GM21381 (cell line): ENCODE data around the gene TMPRSS2.

Source experiments
- ATAC-seq: cut with Tn5 transposase; IDR thresholded peaks from one replicate; pipeline ENCODE4 v1.9.1; 2021; ENCODE audit warnings: mild to moderate bottlenecking, moderate library complexity; ENCODE audit not compliant: unreplicated experiment

TMPRSS2 gene

DNA sequence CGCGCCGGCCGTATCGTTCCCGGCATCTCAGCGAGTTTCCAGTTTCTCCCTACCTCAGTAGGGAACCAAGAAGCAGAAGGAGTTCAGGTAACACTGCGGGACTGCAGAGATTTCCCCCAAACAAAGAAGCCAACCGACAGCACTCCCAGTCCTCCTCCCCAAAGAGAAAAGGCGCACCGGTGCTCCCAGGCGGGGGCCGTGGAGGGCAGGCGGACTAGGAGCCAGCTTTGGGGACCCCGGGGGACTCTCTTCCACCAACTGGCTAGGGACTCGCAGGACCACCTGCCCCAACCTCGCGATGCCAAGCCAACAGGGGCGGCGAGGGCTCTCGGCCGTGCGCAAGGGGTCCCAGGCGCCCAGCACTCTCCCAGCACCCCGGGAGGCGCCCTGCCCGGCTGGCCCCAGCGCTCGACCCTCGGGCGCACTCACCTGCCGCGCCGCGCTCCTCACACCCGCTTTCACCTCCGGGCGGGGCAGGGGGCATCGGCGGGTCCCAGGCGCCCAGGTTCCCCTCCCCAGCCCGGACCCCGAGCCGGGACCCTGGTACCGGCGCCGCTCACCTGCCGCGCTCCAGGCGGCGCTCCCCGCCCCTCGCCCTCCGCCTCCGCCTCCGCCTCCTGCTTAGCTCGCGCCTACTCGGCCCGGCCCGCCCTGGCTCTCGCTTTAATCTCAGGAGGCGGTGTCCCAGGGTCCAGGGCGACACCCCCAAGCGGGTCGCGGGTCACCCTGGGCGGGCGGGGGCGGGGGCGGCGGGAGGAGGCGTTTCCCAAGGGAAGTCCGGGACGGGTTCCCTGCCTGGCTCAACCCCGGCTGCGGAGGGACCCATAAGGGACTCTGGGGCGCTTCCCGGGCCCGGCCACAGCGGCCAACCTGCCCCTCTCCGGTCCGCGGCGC is at the start of gene TMPRSS2:
Gene TMPRSS2, minus strand, starts transcription at position 638 of the 894 bp plus-strand sequence. CDS start 10,025 bp downstream, outside the sequence.
- ATAC-seq, result no peak

DNA sequence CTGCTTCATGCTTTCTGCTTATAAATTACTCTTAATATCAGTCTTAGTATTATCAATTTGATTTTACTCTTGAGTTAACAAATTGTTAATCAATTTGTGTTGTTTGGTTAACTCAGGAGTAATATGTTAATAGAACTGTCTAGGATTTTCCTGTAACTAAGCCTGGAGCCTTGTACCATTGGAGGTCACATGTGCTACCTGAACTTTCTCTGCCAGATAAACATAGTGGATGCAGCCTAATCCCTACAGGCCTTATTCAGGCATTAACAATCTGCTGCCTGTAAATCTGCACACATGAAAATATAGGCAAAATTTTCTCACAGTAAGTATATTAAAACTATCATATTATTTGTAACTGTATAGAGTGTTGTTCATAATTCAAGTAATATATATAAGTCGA is 47.1 kb upstream of the TMPRSS2 start:
- no peak for ATAC-seq

GRCh38 chr21:41552254-41552653 is 44.3 kb upstream of the TMPRSS2 start:
- no peak for ATAC-seq

DNA sequence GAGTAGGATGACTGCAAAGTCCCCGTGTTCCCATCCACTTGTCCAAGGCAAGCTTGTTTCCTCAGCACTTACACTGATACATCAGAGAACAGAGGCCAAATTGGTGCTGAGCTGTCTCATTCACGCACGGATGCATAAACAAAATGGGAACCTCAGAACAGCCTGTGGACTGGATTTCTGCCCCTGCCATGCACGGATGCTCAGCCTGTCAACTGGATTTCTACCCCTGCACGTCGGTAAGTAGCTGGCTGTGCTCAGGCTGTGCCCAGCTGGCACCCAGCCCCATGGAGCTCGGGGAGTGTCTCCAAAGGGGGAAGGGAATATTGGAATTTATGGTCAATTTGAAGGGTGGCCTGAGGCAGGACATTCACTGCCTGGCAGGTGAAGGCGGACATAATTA is 40.8 kb upstream of the TMPRSS2 start:
- ATAC-seq, result no peak

DNA sequence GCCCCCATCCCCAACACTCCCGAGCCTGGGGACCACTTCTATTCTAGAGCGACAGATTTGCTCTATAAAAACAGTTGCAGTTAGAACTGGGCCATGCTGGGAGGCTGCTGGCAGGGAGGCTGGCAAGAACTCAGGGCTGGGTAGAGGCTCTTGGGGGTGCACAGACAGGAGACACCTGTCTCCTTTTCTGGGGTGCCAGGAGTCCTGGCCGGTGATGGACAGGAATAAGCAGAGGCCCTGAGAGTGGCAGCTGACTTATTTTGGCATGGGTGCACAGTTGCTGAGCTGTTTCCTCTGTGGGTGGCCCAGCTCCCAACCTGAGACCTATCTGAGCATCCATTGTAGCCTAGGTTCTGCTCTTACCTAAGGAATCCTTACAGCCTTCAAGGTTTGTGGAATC is 39.2 kb upstream of the TMPRSS2 start:
- no peak for ATAC-seq

DNA sequence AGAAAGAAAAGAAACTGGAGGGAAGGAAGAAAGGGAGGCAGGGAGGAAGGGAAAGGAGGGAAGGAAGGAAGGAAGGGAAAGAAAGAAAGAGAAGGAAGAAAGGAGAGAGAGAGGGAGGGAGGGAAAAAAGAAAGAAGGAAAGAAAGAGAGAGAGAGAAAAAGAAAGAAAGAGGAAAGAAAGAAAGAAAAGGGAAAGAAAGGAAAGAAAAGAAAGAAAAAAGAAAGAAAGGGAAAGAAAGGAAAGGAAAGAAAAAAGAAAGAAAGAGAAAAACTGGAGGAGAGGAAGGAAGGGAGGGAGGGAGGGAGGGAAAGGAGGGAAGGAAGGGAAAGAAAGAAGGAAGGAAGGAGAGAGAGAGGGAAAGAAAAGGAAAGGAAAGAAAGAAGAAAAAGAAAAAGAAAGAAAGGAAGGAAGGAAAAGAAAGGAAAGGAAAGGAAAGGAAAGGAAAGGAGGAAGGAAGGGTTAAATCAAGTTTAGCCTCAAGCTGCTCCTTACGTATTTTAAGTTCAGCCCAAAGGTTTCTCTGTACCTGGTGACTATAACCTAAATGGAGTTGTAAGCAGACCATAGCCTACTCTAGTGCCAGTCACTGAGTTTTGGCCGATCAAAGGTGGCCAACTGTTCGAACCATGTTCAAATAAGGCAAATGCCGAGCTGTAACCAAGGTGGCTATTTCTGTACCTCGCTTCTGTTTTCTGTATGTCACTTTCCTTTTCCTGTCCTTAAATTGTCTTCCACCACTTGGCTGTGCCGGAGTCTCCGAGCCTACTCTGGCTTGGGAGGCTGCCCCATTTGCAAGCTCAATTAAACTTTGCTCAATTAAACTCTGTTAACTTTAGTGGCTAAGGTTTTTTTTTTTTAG is 37.8 kb upstream of the TMPRSS2 start:
- no peak for ATAC-seq

GRCh38 chr21:41542727-41543126 is 34.8 kb upstream of the TMPRSS2 start:
- ATAC-seq, result no peak

DNA sequence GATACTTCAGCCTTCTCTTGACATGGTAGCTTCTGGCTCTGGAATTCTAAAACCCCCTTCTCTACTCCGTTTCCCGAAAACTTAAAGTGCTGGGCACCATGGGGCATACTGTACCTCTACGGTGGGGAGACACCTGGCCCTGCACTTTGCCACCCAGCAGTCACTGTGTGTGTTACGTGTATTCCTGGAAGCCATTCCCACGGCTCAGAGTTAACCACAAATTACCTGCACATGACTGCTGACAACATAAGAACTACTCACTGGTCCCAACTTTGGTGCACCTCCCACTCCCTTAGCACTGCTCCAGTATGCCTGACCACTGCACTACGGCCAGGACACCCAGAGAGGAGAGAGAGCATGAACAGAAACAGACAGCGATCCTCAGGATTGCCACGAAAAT is 29.4 kb upstream of the TMPRSS2 start:
- ATAC-seq, result no peak

GRCh38 chr21:41536827-41537103 is 28.8 kb upstream of the TMPRSS2 start:
- ATAC-seq, result no peak

DNA sequence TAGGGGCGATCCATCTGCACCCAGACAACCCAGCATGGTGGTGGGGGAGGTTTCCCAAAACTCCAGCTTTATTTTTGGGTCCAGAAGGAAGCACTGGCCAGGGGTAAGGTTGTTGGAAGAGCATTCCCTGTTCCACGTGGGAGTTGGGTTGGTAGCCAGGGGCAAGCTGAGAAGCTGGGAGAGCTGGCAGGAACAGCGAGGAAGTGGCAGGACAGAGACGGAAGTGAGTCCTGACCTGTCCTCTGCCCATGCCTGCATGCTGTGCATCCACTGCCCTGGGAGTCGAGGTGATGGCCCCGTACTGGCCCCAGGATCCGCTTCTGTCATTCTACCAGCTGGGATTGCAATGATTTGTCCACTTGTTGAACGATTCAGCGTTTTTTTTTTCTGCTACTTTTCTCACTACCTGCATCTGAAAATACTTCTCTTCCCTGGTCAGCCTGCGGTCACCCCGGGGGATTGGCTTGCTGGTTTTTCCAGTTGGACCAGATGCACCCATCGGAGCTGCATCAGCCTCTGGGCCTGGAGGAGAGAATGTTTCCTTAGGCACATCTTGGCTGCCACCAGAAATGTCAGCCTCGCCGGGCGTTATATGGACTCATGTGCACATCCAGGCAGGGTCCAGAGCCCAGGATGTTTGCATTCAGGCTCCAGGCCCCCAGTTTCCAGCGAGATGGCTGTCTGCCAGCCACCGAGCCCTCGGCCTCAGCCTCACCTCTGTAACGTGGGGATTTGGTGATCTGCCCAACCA is 28.3 kb upstream of the TMPRSS2 start:
- no peak for ATAC-seq

GRCh38 chr21:41530366-41530765 is 22.4 kb upstream of the TMPRSS2 start:
- no peak for ATAC-seq

DNA sequence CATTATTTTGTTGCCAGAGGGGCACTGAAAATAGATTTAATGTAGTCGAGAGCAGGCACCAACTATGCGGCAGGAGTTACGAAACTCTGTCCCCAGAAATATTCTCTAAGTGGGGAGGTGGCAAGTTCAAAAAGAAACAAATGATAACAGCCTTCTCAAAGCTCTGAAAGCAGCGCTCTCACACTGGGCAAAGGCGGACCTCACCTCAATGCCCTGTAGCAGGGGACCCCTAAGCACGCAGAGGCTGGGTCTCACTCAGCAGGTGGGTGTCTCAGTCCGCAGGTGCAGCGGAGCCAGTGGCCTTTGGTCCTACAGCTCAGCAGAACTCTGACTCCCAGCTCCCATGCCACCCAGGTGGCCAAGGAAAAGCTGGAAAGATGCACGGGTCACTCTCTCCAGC is 21.8 kb upstream of the TMPRSS2 start:
- no peak for ATAC-seq

DNA sequence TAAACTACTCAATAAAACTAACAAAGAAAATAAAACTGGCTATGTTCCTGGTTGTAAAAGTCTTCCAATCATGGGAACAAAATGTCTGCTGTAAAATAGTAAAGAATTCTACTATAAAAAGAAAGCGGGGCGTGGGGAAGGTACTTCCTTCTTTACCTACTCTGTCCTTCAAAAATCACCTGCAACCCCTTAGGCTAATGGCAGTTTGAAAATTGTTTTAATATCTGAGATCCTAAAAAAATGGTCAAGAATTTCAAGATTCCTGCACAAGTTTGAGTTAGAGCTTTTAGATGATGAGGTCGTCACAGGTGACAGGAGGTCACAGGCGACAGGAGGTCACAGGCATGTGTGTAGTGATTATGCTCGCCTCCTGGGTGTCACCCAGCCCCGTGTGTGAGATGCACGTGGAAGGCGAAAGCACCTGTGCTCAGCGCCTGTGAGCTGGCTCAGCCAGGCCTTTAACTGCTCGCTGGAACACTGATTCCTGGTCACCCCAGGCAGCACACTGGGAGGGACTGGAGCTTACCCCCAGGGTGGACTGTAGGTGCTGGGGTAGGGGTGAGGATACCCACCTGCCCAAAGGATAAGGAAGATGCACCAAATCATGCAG is 18.6 kb upstream of the TMPRSS2 start:
- ATAC-seq, result no peak

- no peak for ATAC-seq
These were observed 15.2 kb upstream of the TMPRSS2 start for GRCh38 chr21:41523175-41523574.

DNA sequence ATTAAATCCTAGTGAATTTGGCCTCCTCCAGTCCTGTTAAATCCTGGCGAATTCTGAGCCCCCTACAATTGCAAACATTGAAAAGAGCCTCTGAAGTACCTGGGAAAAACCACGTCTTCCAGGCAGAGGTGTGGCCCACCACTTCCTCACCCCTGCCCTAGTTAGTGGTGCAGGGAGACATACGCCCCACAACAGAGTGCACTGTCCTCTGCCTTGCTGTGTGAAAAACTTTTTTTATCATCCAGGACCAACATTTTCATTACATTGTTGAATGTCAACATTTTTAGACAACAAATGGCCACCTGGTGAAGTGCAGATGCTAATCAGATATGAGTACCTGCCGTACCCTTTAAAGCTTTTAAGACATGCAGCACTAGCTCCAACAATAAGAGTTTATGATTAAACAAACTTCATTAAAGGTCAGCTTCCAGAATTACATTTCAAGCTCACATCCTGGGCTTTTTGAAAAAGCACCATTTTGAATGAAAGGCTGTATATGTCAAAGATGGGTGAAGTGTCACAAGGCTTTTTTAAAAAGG is 13.6 kb upstream of the TMPRSS2 start:
- ATAC-seq, result no peak

DNA sequence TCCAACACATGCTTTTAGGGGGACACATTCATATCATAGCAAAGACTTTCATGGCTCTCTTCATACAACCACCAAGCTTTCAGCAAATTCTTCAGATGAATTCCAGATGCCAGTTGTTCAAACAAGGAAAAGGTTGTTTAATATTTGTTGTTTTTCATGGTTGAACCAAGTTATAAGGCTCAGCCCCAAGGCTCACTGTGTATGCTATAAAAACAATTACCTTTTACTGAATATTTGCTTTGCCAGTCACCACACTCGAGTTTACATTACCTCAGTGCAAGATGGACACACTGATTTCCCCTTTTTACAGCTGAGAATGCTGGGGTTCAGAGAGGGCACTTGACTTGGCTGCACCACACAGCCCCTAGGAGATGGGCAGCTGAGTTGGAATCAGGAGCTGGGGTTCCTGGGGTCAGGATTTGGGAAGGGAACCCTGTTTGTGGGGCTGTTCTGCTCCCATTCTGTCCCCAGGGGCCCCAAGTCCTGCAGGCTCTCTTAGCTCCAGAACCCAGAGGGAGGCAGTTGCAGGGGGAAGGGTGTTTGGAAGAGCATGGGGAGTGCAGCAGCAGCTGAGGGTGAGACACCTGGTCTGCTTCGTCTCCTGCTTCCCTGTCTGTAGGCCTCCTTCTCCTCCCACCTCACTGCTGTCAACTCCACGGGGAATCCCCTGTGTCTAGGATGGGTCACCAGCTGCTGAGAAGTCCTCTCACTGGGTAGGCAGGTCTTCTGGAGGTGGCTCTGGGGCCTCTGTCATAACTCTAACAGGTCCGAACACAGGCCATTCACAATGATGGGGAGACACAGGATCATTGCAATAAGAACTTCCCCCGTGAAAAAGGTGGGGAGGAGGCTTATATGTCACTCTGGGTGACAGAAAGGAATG is 12.8 kb upstream of the TMPRSS2 start:
- ATAC-seq, result no peak

DNA sequence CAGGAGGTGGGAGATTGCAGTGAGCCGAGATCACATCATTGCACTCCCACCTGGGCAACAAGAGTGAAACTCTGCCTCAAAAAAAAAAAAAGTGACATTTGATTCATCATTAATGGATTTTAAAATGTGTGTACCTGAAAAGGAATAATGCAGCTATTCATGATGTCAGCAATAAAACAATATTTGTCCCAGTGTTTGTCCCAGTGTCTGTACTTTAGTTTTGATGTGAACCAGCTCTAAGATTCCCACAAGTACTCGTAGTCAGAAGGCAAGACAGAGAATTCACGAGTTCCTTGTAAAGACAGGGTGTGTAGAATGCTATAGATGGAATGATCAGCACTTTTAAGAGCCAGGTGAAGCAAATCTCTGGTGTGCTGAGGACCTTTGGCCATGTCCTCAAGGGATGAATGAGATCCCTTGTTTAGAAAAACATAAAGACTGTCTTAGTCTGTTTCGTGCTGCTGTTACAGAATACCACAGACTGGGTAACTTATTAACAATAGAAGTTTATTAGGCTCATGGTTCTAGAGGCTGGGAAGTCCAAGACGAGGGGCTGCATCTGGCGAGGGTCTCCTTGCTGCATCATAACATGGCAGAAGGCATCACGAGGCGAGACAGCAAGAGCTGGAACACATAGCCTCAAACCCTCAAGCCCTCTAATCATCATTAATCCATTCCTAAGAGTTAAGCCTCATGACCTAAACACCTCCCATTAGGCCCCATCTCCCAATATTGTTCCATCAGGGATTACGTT is 12.0 kb upstream of the TMPRSS2 start:
- ATAC-seq, result no peak

GRCh38 chr21:41518757-41519156 is 10.8 kb upstream of the TMPRSS2 start:
- no peak for ATAC-seq

GRCh38 chr21:41511858-41512257 is 3.9 kb upstream of the TMPRSS2 start:
- no peak for ATAC-seq
